HEK293 (cell line): Measurements from ENCODE around the gene BRSK1.

Source experiments
- CTCF ChIA-PET: fragments of 350-600 bp; formaldehyde crosslinking; extraction: SDS; loops from one replicate; lab custom pipeline; 2021; ENCODE audit warnings: antibody characterized with exemption; lab: Yijun Ruan, JAX
- POLR2A ChIA-PET: fragments of 300-600 bp; formaldehyde crosslinking; extraction: SDS; loops from one replicate; lab custom pipeline; 2020; ENCODE audit warnings: antibody characterized with exemption, inconsistent platforms; lab: Yijun Ruan, JAX
- H3K27ac ChIP-seq: fragments of 200-500 bp; sonication (Bioruptor generic); 2 replicates; pipeline ENCODE4 v1.5.1; 2014; ENCODE audit warnings: low read depth, low read length, control low read depth, inconsistent platforms; ENCODE audit errors: extremely low read depth
- H3K36me3 ChIP-seq, 2 experiments: fragments of 200-500 bp in 1 of 2; sonication (Bioruptor generic) in 1 of 2; 1 replicate in 1 of 2; 2 replicates in 1 of 2; pipeline ENCODE4 v1.5.1; 2014 to 2017; ENCODE audit warnings: inconsistent platforms in 2 of 2, low read length in 2 of 2; ENCODE audit not compliant: control insufficient read depth in 2 of 2, insufficient read depth in 1 of 2
- H3K4me1 ChIP-seq: fragments of 200-500 bp; sonication (Bioruptor generic); 2 replicates; pipeline ENCODE4 v1.5.1; 2014; ENCODE audit warnings: mild to moderate bottlenecking, low read length, inconsistent platforms; ENCODE audit not compliant: control insufficient read depth, insufficient read depth
- H3K4me3 ChIP-seq: 2 replicates; pipeline ENCODE4 v1.5.1; 2011; ENCODE audit warnings: low read depth, mild to moderate bottlenecking, control low read depth, low read length, moderate library complexity
- H3K9me3 ChIP-seq: fragments of 200-500 bp; sonication (Bioruptor generic); 2 replicates; pipeline ENCODE4 v1.5.1; 2014; ENCODE audit warnings: low read depth, low read length, inconsistent platforms; ENCODE audit not compliant: control insufficient read depth, insufficient read depth
- BCL11B ChIP-seq: fragments of 450-650 bp; formaldehyde crosslinking; IDR thresholded peaks from 2 replicates; pipeline ENCODE4 v1.5.1; 2016; ENCODE audit warnings: low read depth, missing biosample characterization, missing genetic modification characterization
- HOXC10 ChIP-seq: sonication (generic); formaldehyde crosslinking; IDR thresholded peaks from 2 replicates; pipeline ENCODE4 v1.8.1; 2023; ENCODE audit warnings: mild to moderate bottlenecking, missing genetic modification reagents
- YY1 ChIP-seq: fragments of 450-650 bp; formaldehyde crosslinking; IDR thresholded peaks from 2 replicates; pipeline ENCODE4 v1.5.1; 2018; ENCODE audit warnings: missing biosample characterization, missing genetic modification characterization
- ZBTB1 ChIP-seq: fragments of 450-650 bp; formaldehyde crosslinking; IDR thresholded peaks from 2 replicates; pipeline ENCODE4 v1.5.1; 2016; ENCODE audit warnings: missing biosample characterization, missing genetic modification characterization
- ZBTB10 ChIP-seq: fragments of 450-650 bp; formaldehyde crosslinking; IDR thresholded peaks from 2 replicates; pipeline ENCODE4 v1.5.1; 2016; ENCODE audit warnings: missing biosample characterization, missing genetic modification characterization
- ZBTB11 ChIP-seq: fragments of 450-650 bp; formaldehyde crosslinking; conservative IDR thresholded peaks from 2 replicates; pipeline ENCODE4 v1.5.1; 2016; ENCODE audit warnings: low read depth, missing biosample characterization, missing genetic modification characterization
- ZFP37 ChIP-seq: fragments of 450-650 bp; formaldehyde crosslinking; IDR thresholded peaks from 2 replicates; pipeline ENCODE4 v1.5.1; 2016; ENCODE audit warnings: missing biosample characterization, missing genetic modification characterization
- ZNF132 ChIP-seq: fragments of 450-650 bp; formaldehyde crosslinking; IDR thresholded peaks from 2 replicates; pipeline ENCODE4 v1.5.1; 2017; ENCODE audit warnings: missing biosample characterization, missing genetic modification characterization, borderline replicate concordance
- ZNF174 ChIP-seq: fragments of 450-650 bp; formaldehyde crosslinking; IDR thresholded peaks from 2 replicates; pipeline ENCODE4 v1.5.0; 2017; ENCODE audit warnings: missing biosample characterization, mild to moderate bottlenecking, missing genetic modification characterization
- ZNF362 ChIP-seq: fragments of 450-650 bp; formaldehyde crosslinking; IDR thresholded peaks from 2 replicates; pipeline ENCODE4 v1.5.1; 2016; ENCODE audit warnings: missing biosample characterization, missing genetic modification characterization
- ZNF398 ChIP-seq: fragments of 450-650 bp; formaldehyde crosslinking; IDR thresholded peaks from 2 replicates; pipeline ENCODE4 v1.5.1; 2017; ENCODE audit warnings: missing biosample characterization, missing genetic modification characterization
- ZNF423 ChIP-seq: fragments of 450-650 bp; formaldehyde crosslinking; IDR thresholded peaks from 2 replicates; pipeline ENCODE4 v1.5.1; 2016; ENCODE audit warnings: missing biosample characterization, missing genetic modification characterization
- ZNF449 ChIP-seq: fragments of 450-650 bp; formaldehyde crosslinking; IDR thresholded peaks from 2 replicates; pipeline ENCODE4 v1.5.1; 2017; ENCODE audit warnings: missing biosample characterization, mild to moderate bottlenecking, missing genetic modification characterization, moderate library complexity
- ZNF510 ChIP-seq: fragments of 450-650 bp; formaldehyde crosslinking; IDR thresholded peaks from 2 replicates; pipeline ENCODE4 v1.5.1; 2018; ENCODE audit warnings: mild to moderate bottlenecking, missing genetic modification characterization, missing biosample characterization; ENCODE audit not compliant: insufficient replicate concordance
- ZNF692 ChIP-seq: fragments of 450-650 bp; formaldehyde crosslinking; IDR thresholded peaks from 2 replicates; pipeline ENCODE4 v1.5.1; 2016; ENCODE audit warnings: missing biosample characterization, missing genetic modification characterization
- ZNF791 ChIP-seq: fragments of 450-650 bp; formaldehyde crosslinking; IDR thresholded peaks from 2 replicates; pipeline ENCODE4 v1.5.1; 2016; ENCODE audit warnings: missing biosample characterization, missing genetic modification characterization
- ZNF830 ChIP-seq: fragments of 450-650 bp; IDR thresholded peaks from 2 replicates; pipeline ENCODE4 v1.5.0; 2018; ENCODE audit warnings: missing biosample characterization, missing genetic modification characterization, low read depth, mild to moderate bottlenecking, moderate library complexity
- ZNF837 ChIP-seq: fragments of 450-650 bp; formaldehyde crosslinking; IDR thresholded peaks from 2 replicates; pipeline ENCODE4 v1.5.1; 2016; ENCODE audit warnings: missing biosample characterization, missing genetic modification characterization
- ZSCAN16 ChIP-seq: fragments of 450-650 bp; formaldehyde crosslinking; IDR thresholded peaks from 2 replicates; pipeline ENCODE4 v1.5.1; 2016; ENCODE audit warnings: missing biosample characterization, missing genetic modification characterization
- ZSCAN5A ChIP-seq: fragments of 450-650 bp; formaldehyde crosslinking; IDR thresholded peaks from 2 replicates; pipeline ENCODE4 v1.5.1; 2016; ENCODE audit warnings: missing biosample characterization, missing genetic modification characterization

The BRSK1 gene

GRCh38 chr19:55257461-55258420, 26.1 kb upstream of the BRSK1 start (continued):
- 0 out of 2 replicates have a peak, but pooled peaks have one; percentile 16 for TF ChIP-seq ZBTB11 (tag by site-specific recombination)
- TF ChIP-seq BCL11B, result no peak
- TF ChIP-seq ZBTB10 (tag by site-specific recombination), result peak; percentile 41; the same call in 1 of the 2 replicates

- ChIA-PET POLR2A (interaction anchor here (0.6 to 4.0 kb wide), 23 partner anchors 8 to 389 kb away, joined by 3 to 79 read pairs (median 6); partner anchors contain the start of genes BRSK1, CCDC106, DNAAF3 and FIZ1), CTCF (interaction anchor here (0.6 to 0.7 kb wide), 2 partner anchors 43 to 92 kb away, joined by 3 to 5 read pairs; partner anchors contain the start of gene DNAAF3)
- Histone ChIP-seq H3K4me3 (peak overlapping the region; percentile 96), H3K9me3 (no peaks in the 10 kb centered on the region), H3K4me1 (peaks cover 28% of the 10 kb centered on the region), H3K36me3 (peaks cover 0 to 33% of the 10 kb centered on the region in 2 experiments; a peak in 1 of 3 replicates), H3K27ac (peak overlapping the region; percentile 94)
- TF ChIP-seq ZSCAN16 (tag by site-specific recombination) (0 out of 2 replicates have a peak, but pooled peaks have one; percentile 64), ZFP37 (tag by site-specific recombination) (no peak), ZSCAN5A (tag by site-specific recombination) (peak; percentile 36; the same call in 1 of the 2 replicates), ZNF510 (tag by site-specific recombination) (no peak), ZBTB1 (tag by site-specific recombination) (no peak), ZNF423 (tag by site-specific recombination) (no peak), ZNF837 (tag by site-specific recombination) (no peak), YY1 (tag by site-specific recombination) (no peak), ZNF132 (tag by site-specific recombination) (no peak), ZNF692 (tag by site-specific recombination) (no peak), ZNF449 (no peak), ZNF398 (tag by site-specific recombination) (no peak), HOXC10 (CRISPR knock-in tag) (peak; percentile 82; the same call in 1 of the 2 replicates), ZNF362 (tag by site-specific recombination) (no peak), ZNF791 (tag by site-specific recombination) (no peak), ZNF830 (tag by site-specific recombination) (no peak), ZNF174 (tag by site-specific recombination) (no peak)
These were observed 25.3 kb upstream of the BRSK1 start for GRCh38 chr19:55258476-55258827.
